ENCODE measurements around the gene ACER3. TPM values are rescaled to one million over a fixed set of nuclear protein-coding genes. Genes with fewer than 3 reads are reported as not detected.
"Not testable (repeated sequence)": the region's sequence is repeated elsewhere in the genome, so short reads cannot be mapped to it uniquely, and the experiment has no call there.

ACER3 gene
- total and polyA plus RNA-seq, 8 donors = 2.1 to 25.9 (median 8.5) TPM

DNA sequence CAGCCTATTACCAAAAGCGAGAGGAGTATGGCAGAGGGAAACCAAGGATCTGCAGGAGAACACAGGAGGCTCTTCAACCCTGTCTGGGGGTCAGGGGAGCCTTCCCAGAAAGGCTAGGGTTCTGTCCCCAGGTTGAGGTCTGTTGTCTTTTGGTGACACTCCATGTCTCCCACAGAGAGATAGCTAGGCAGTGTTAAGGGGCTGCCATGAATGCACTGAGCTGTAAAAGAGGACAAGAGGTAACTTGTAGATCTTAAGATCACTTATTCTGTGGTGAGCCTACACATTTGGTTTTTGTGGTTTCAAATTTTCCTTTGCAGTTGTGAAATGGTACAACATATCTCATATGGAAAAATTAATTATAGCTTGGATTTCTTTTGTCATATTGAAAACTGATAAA, 6.0 kb upstream of the ACER3 start:
- Histone ChIP-seq H3K27ac (no peak overlapping the region), H3K4me3 (no peak overlapping the region), H3K4me1 (peaks cover 0 to 8% (median 3%) of the 10 kb centered on the region in 4 donors), H3K36me3 (no peaks in the 10 kb centered on the region), H3K9me3 (no peaks in the 10 kb centered on the region), H3K27me3 (no peaks in the 10 kb centered on the region)
- no peak for DNase-seq
- TF ChIP-seq POLR2AphosphoS5 (IDR thresholded peaks at IDR 0.05) (no peak), EP300 (IDR thresholded peaks at IDR 0.05) (no peak), POLR2A (IDR thresholded peaks at IDR 0.05) (no peak)
- TF ChIP-seq, protein P1, sequence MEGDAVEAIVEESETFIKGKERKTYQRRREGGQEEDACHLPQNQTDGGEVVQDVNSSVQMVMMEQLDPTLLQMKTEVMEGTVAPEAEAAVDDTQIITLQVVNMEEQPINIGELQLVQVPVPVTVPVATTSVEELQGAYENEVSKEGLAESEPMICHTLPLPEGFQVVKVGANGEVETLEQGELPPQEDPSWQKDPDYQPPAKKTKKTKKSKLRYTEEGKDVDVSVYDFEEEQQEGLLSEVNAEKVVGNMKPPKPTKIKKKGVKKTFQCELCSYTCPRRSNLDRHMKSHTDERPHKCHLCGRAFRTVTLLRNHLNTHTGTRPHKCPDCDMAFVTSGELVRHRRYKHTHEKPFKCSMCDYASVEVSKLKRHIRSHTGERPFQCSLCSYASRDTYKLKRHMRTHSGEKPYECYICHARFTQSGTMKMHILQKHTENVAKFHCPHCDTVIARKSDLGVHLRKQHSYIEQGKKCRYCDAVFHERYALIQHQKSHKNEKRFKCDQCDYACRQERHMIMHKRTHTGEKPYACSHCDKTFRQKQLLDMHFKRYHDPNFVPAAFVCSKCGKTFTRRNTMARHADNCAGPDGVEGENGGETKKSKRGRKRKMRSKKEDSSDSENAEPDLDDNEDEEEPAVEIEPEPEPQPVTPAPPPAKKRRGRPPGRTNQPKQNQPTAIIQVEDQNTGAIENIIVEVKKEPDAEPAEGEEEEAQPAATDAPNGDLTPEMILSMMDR (IDR thresholded peaks at IDR 0.05) = no peak
- WGBS, 5 donors = 85 to 93% (median 91%) methylated on average over 1 of the region's 1 CpG
- intact Hi-C loops (cut with DNase I; ENCODE audit: low total_unique reads) = no loop called here

DNA sequence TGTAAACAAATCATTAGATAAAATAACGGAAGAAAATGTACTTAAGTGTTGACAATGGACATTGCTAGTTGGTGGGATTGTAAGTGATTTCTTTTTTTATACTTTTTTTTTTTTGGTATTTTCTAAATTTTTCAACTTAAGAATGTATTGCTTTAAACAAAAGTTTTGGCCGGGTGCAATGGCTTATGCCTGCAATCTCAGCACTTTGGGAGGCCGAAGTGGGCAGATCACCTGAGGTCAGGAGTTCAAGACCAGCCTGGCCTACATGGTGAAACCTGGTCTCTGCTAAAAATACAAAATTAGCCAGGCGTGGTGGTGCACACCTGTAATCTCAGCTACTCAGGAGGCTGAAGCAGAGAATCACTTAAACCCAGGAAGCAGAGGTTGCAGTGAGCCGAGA, 5.0 kb upstream of the ACER3 start:
- peaks cover 0 to 16% (median 2%) of the 10 kb centered on the region in 4 donors for H3K4me1 ChIP-seq
- H3K36me3 ChIP-seq; DNase-seq; H3K27ac ChIP-seq; H3K4me3 ChIP-seq; H3K27me3 ChIP-seq; H3K9me3 ChIP-seq; intact Hi-C loops (cut with DNase I; ENCODE audit: low total_unique reads): not testable (repeated sequence)
- 74 to 83% (median 78%) methylated on average over 5 of the region's 5 CpGs for WGBS, 5 donors

DNA sequence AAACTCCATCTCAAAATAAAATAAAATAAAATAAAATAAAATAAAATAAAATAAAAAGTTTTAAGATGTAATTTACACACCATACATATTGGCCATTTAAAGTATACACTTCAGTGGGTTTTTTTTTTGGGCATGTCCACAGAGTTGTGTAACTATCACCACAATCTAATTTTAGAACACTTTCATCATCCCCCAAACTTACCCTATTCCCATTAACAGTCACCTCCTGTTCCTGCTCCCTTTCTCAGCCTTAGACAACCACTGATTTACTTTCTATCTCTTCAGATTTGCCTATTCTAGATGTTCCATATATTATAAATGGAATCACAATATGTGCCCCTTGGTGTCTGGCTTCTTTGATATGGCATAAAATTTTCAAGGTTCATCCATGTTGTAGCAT, 4.6 kb upstream of the ACER3 start:
- no peak for DNase-seq
- Histone ChIP-seq H3K9me3 (no peaks in the 10 kb centered on the region), H3K27me3 (no peaks in the 10 kb centered on the region), H3K27ac (no peak overlapping the region), H3K4me3 (no peak overlapping the region), H3K36me3 (no peaks in the 10 kb centered on the region), H3K4me1 (peaks cover 0 to 16% (median 3%) of the 10 kb centered on the region in 4 donors)
- intact Hi-C loops (cut with DNase I; ENCODE audit: low total_unique reads) = no loop called here
- no peak for TF ChIP-seq EP300 (IDR thresholded peaks at IDR 0.05)
- TF ChIP-seq POLR2AphosphoS5 (IDR thresholded peaks at IDR 0.05) = no peak
- TF ChIP-seq, protein P1 (IDR thresholded peaks at IDR 0.05) = no peak

DNA sequence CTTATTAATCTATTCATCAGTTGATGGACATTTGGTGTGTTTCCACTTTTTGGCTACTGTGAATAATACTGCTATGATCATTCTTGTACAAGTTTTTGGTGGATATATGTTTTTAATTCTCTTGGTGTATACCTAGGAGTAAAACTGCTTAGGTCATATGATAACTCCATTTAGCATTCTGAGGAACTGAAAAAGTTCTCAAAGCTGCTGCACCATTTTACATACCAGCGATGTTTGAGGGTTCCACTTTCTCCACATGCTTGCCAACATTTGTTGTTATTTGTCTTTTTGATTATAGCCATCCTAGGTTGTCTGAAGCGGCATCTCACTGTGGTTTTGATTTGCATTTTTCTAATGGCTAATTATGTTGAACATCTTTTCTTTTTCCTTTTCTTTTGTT, 4.1 kb upstream of the ACER3 start:
- DNase-seq = no peak
- intact Hi-C loops (cut with DNase I; ENCODE audit: low total_unique reads) = no loop called here
- Histone ChIP-seq H3K27me3 (no peaks in the 10 kb centered on the region), H3K9me3 (no peaks in the 10 kb centered on the region), H3K4me3 (no peak overlapping the region), H3K36me3 (no peaks in the 10 kb centered on the region), H3K4me1 (peaks cover 4 to 21% (median 7%) of the 10 kb centered on the region in 4 donors), H3K27ac (no peak overlapping the region)
- TF ChIP-seq POLR2AphosphoS5 (IDR thresholded peaks at IDR 0.05) (no peak), EP300 (IDR thresholded peaks at IDR 0.05) (no peak), POLR2A (IDR thresholded peaks at IDR 0.05) (no peak)
- WGBS, 5 donors = 82 to 96% (median 92%) methylated on average over 2 of the region's 2 CpGs

DNA sequence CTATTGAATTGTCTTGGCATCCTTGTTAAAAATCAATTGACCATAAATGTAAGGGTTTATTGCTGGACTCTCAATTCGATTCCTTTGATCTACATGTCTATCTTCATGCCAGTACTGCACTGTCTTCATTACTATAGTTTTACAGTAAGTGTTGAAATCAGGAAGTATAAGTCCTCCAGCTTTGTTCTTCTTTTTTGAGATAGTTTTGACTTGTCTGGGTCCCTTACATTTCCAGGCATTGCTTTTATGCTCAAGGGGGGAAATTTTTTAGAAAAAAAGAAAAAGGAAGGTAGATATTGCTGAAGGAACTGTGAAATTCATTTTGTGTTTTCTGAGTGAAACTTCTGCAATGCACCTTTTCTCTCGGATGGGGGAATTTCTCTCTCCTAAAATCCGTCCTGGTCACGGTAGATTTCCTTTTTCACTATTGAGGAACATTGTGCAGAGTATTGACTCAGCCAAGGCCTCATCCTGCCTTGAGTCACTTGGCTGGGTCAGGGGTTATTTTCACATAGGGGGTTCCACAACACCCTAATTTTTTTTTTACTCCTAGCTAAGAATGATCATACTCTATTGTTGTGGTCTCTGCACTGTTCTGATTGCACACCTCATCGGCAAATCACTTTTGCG, 2.8 kb upstream of the ACER3 start:
- Histone ChIP-seq H3K27ac (peak overlapping the region in 2 of 5 donors; percentile 18 to 56), H3K4me3 (no peak overlapping the region), H3K36me3 (no peaks in the 10 kb centered on the region), H3K9me3 (no peaks in the 10 kb centered on the region), H3K4me1 (peaks cover 10 to 34% (median 13%) of the 10 kb centered on the region in 4 donors), H3K27me3 (no peaks in the 10 kb centered on the region)
- intact Hi-C loops (cut with DNase I; ENCODE audit: low total_unique reads) = no loop called here
- TF ChIP-seq POLR2AphosphoS5 (IDR thresholded peaks at IDR 0.05) = no peak
- TF ChIP-seq, protein P1 (IDR thresholded peaks at IDR 0.05) = no peak
- no peak for DNase-seq
- WGBS, 5 donors = 57 to 82% (median 61%) methylated on average over 5 to 6 of the region's 6 CpGs
